IMR-90 (cell line): ENCODE results near the gene ZNF598.

Source experiments
- CEBPB ChIP-seq: IDR thresholded peaks from 2 replicates; pipeline ENCODE4 v1.6.1; 2012; ENCODE audit warnings: low read depth, low read length, improper control_type of control experiment
- MAZ ChIP-seq: IDR thresholded peaks from 2 replicates; pipeline ENCODE4 v1.6.1; 2012; ENCODE audit warnings: low read depth, mild to moderate bottlenecking, low read length, improper control_type of control experiment, moderate library complexity, borderline replicate concordance
- MXI1 ChIP-seq: IDR thresholded peaks from 2 replicates; pipeline ENCODE4 v1.6.1; 2012; ENCODE audit warnings: low read depth, mild to moderate bottlenecking, low read length, moderate library complexity, borderline replicate concordance
- POLR2A ChIP-seq: IDR thresholded peaks from 2 replicates; pipeline ENCODE4 v1.6.1; 2012; ENCODE audit warnings: mild to moderate bottlenecking, low read depth, low read length
- RAD21 ChIP-seq: IDR thresholded peaks from 2 replicates; pipeline ENCODE4 v1.6.1; 2012; ENCODE audit warnings: low read length, improper control_type of control experiment
- RCOR1 ChIP-seq: IDR thresholded peaks from 2 replicates; pipeline ENCODE4 v1.6.1; 2012; ENCODE audit warnings: mild to moderate bottlenecking, low read length, improper control_type of control experiment; ENCODE audit not compliant: insufficient replicate concordance
- RFX5 ChIP-seq: IDR thresholded peaks from 2 replicates; pipeline ENCODE4 v1.8.0; 2012; ENCODE audit warnings: low read depth, mild to moderate bottlenecking, low read length, moderate library complexity
- SMC3 ChIP-seq: fragments of 150-350 bp; IDR thresholded peaks from 2 replicates; pipeline ENCODE4 v1.6.1; 2016; ENCODE audit warnings: low read depth, mild to moderate bottlenecking, antibody characterized with exemption, low read length, moderate library complexity
- USF2 ChIP-seq: fragments of 150-350 bp; IDR thresholded peaks from 2 replicates; pipeline ENCODE4 v1.6.1; 2017; ENCODE audit warnings: mild to moderate bottlenecking, antibody characterized with exemption, low read length, low read depth
- TF ChIP-seq, protein P1 (sequence below): conservative IDR thresholded peaks from 2 replicates; pipeline ENCODE4 v1.5.1; 2012; ENCODE audit warnings: mild to moderate bottlenecking, low read depth, low read length, improper control_type of control experiment

DNA sequence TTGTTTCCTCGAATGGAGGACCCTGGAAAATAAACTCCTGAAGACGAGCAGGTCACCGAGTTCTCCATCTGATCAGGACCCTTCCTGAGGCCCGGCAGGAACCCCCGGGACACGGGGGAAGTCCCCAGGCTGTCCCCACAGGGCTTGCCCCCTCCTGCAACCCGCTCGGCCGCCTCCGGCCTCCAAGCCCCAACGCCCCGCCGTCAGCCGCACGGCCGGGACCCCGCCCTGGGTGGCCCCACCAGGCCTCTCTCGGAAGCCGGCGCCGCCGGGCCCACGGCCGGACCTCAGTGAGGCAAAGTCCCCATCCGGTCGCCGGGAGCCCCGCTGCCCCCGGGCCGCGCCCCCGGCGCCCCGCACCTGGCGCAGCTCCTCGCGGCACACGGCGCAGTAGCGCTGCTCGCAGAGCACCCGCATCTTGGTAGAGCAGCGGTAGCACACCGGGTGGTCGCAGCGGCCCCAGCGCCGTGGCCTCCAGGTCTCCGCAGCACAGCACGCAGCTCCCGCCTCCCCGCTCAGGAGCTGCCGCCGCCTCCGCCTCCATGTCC is 383 bp downstream of the ZNF598 start:
- no peak for TF ChIP-seq SMC3
- no peak for TF ChIP-seq POLR2A
- TF ChIP-seq, protein P1, sequence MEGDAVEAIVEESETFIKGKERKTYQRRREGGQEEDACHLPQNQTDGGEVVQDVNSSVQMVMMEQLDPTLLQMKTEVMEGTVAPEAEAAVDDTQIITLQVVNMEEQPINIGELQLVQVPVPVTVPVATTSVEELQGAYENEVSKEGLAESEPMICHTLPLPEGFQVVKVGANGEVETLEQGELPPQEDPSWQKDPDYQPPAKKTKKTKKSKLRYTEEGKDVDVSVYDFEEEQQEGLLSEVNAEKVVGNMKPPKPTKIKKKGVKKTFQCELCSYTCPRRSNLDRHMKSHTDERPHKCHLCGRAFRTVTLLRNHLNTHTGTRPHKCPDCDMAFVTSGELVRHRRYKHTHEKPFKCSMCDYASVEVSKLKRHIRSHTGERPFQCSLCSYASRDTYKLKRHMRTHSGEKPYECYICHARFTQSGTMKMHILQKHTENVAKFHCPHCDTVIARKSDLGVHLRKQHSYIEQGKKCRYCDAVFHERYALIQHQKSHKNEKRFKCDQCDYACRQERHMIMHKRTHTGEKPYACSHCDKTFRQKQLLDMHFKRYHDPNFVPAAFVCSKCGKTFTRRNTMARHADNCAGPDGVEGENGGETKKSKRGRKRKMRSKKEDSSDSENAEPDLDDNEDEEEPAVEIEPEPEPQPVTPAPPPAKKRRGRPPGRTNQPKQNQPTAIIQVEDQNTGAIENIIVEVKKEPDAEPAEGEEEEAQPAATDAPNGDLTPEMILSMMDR = no peak
- TF ChIP-seq USF2 = no peak
- no peak for TF ChIP-seq RCOR1
- no peak for TF ChIP-seq MAZ
- TF ChIP-seq RAD21 = no peak
- TF ChIP-seq CEBPB = no peak
- TF ChIP-seq RFX5 = no peak
- no peak for TF ChIP-seq MXI1
